AG08396 (cell line): ENCODE results near the gene SSR1.

Experiments used
- DNase-seq: peaks from one replicate; pipeline ENCODE4 v3.0.0; 2012; ENCODE audit warnings: low spot score, mixed read lengths

Gene SSR1

DNA sequence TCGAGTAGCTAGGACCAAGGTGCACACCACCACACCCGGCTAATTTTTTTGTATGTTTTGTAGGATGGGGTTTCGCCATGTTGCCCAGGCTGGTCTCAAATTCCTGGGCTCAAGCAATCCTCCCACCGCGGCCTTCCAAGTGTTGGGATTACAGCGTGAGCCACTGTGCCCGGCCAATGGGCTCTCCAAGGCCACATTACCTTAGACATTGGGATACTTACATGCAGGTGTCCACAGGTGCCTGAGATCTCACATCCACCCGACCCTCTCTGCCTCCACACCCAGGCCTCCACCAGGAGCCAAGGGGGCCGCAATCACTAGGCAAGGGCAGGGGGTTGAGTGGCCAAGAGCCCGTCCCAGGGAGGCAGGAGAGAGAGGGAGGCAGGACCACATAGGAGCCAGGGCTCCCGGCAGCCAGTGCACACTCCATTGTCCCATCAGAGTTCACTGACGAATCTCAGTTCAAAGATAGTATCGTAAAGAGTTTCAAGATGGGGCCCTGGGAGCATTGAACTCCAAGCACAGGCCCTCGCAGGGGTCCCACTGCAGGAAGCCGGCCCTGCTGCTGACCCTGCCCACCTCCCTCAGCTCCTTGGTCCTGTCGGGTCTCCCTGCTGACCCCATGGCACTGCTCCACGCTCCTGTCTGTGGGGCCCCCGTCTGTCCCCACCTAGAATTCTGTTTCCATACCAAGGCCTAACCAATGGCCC is 55.3 kb downstream of the SSR1 start:
- no peak for DNase-seq

DNA sequence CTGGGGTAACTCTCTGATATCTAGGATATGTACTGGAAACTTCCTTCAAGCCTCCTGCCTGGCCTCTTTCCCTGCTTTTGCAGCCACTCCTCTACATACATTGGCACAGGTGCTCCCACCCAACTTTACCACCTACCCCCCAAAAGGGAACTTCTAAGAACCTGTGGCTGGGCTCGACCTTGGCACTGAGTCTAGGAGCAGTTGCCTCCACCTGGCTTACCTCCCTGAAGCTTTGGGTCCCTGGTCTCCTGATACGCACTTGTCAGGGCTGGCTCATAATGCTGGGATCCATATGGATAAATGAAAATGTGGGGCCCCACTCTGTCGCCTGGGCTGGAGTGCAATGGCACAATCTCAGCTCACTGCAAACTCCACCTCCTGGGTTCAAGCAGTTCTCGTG is 56.2 kb downstream of the SSR1 start:
- DNase-seq, result no peak

DNA sequence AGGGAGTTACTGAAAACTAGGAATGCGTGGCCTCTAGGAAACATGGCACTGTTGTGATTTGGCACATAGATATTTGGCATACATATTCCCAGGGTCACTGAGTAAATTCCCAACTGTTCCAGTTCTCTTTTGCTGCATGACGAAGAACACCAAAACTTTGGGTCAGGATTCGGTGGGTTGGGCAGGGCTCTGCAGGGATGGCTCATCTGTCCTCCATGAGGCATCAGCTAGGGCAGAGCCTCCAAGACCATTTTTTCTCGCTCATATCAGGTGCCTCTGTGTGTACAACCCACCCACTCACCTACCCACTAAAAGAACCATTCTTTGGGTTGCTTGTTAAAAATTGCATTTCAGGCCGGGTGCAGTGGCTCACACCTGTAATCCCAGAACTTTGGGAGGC is 57.1 kb downstream of the SSR1 start:
- DNase-seq, result no peak

DNA sequence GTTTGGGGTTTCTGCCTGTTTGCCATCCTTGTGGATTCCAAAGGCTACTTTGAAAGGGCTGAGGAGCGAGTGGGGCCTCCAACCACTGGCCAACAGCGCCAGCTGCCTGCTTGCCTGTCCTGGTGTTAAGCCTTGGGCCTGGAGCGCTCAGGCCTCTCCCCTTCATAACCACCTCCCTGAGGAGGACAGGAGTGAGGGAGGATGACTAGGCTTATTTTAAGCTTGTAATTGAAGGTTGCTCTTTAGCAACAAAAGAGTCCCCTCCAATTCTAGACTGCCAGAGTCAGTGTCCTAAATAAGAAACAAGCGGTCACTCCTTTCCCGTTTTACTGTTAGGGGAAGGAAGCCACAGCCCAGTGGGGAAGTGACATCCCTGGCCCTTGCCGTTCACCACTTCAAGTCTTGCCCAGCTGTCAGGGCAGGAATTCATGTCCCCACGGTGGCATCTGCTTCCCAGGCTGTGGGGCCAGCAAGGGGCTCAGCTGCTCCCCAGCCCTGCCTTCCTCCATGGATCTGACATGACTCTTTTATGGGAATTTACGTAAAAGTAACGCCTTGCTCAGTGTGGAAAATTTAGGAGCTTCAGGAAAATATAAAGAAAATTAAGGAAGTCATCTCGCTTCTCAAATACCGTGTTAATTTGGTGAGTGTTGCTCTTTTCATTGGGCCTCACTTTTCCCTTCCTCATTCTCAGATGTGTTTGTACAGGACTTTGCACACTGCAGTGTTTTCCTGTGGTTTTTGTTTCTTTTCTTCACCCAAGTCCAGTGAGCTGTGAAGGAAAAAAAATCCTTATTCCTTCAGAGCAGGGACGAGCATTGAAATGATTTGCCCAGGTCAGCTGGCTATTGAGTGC is 57.8 kb downstream of the SSR1 start:
- no peak for DNase-seq

DNA sequence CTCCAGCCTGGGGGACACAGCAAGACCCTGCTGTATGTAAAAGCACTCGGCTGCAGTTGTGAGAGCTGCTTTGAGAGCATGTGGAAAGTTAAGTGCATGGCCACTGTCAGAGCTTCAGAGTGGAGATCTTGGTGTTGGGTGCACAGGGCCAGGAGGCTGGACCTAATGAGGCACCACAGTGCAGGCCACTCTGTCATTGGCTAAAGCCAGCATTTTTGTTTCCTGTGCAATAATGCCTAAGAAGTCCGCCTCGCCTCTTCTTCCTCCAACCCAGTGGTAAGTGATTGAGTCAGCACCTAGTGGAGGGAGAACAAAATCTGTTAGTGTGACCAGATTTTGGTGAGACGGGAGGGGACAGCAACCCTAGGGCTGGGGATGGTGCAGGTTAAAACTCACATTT is 60.6 kb downstream of the SSR1 start:
- no peak for DNase-seq

DNA sequence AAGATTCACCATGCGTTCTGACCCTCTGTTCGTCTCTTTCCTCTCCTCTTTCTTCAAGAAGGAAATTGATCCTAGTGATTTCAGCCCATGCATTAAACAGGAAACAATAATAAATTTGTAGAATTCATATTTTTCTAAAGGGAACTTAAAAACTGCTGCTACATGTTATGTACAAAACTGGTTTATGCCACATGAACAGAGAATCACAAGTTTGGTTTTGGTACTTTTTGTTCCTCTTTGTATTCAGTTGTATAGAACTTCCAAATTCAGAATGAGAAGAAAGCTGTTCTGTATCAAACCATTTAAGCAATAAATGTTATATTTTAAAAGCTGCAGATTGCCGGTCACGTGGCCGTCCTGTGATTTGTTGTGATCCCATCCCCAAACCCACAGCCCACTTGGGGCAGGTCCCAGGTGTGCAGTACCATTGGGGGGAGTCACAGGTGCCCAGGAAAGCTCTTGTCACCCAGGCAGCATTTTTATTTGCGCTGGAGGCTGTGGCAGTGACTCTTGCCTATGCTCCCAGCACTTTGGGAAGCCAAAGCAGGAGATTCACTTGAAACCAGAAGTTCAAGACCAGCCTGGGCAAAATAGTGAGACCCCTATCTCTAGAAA is 61.2 kb downstream of the SSR1 start:
- DNase-seq, result no peak

DNA sequence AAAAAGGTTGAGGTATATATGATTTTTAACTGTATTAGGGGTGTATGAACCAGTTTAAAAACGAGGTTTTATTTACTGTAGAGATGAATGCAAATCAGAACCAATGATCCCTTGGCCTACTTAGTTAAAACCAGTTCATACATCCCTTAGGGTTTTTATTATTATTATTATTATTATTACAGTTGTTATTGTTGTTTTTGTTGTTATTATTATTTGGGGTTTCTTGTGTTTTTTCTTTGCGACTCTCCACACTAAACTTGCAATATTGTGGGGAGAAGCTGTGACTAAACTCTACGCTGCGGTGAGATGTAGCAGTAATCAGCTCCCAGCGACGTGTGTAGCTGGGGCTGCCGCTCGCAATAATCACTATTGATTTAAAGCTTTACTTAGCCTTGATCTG is 62.2 kb downstream of the SSR1 start:
- DNase-seq, result no peak

DNA sequence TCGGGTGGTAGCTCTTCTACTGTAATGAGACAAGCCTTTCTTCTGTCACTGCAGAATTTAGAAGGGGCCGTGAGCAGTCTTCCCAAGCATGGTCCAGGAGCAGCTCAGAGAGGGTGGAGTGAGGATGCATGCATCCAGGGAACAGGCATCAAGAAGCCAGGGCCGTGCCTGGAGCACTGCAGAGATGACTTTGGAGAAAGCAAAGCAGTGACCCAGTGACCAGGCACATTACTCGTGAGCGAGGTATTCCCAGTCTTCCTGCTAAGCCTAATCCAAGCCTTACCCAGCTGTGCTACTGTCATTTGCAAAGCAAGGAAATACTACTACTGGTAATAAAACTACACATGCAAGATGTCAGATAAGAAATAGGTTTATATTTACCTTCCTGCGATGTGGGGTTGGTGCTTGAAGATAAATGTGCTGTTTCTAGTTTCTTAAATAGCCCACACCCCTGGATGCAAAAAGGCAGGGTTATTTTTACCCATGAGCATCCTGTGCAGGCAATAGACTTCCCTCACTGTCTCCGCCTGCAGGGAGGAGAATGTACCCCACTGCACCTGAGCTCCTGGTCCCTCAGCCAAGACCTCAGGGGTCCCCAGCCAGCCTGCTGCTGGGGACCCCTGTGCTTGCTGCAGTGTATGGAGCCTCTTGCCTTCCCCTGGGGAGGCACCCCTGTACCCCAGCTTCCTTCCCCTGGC is 62.9 kb downstream of the SSR1 start:
- DNase-seq, result peak; percentile 53

DNA sequence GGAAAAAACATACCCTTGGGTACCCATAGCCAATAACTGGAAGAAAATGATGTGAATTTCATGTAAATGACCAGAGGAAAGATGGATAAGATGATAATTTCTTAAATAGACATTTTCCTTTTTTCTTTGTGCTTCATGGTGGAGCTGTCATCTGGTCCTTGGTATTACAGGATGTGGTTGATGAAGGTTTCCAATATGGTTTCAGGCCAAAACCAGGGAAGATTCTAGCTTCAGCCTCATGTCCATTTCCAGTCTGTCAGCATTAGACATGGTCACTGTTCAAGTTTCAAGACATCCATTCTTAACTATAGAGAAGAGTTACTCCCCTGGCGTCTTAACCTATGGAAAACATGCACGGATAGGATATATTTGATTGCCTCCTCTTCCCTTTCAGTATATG is 63.6 kb downstream of the SSR1 start:
- no peak for DNase-seq

DNA sequence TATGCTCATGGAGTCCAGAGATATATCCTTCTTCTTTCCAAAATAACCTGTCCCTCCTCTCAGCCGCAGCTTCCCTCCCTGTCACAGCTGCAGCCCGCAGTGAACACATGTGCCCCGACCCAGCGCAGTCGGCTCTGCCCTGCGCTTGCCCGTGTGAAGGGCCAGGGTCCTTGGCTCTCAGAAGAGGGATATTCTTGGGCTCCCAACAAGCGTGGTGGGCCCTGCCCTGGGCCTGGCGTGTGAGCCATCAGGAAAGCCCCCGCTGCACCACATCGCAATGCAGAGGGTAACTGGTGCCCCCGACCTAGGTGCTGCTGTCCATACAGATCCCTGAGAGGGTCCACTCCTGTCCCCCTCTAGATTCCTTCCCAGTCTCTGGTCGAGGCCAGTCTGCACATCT is 65.2 kb downstream of the SSR1 start:
- no peak for DNase-seq

DNA sequence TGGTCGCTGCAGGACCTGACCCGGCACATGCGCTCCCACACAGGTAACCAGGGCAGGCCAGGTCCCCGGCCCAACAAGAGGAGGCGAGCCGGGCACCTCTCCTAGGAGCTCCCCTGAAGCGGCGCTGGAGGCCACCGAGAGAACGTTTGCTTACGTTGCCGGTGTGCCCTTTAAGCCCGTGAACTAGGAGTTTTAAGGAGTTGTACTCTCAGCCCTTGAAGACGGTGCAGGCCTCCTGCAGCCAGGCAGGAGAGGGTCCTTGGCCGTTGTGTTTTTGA is 65.9 kb downstream of the SSR1 start:
- no peak for DNase-seq

DNA sequence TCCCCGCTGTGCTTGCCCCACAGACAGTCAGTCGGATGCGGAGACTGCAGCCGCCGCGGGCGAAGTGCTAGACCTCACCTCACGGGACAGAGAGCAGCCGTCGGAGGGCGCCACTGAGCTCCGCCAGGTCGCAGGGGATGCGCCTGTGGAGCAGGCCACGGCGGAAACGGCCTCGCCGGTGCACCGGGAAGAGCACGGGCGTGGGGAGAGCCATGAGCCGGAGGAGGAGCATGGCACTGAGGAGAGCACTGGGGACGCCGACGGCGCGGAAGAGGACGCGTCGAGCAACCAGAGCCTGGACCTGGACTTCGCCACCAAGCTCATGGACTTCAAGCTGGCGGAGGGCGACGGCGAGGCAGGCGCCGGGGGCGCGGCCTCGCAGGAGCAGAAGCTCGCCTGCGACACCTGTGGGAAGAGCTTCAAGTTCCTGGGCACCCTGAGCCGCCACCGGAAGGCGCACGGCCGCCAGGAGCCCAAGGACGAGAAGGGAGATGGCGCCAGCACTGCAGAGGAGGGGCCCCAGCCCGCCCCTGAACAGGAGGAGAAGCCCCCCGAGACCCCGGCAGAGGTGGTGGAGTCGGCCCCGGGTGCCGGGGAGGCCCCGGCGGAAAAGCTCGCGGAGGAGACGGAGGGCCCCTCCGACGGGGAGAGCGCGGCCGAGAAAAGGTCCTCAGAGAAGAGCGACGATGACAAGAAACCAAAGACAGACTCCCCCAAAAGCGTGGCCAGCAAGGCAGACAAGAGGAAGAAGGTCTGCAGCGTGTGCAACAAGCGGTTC is 66.4 kb downstream of the SSR1 start:
- no peak for DNase-seq

DNA sequence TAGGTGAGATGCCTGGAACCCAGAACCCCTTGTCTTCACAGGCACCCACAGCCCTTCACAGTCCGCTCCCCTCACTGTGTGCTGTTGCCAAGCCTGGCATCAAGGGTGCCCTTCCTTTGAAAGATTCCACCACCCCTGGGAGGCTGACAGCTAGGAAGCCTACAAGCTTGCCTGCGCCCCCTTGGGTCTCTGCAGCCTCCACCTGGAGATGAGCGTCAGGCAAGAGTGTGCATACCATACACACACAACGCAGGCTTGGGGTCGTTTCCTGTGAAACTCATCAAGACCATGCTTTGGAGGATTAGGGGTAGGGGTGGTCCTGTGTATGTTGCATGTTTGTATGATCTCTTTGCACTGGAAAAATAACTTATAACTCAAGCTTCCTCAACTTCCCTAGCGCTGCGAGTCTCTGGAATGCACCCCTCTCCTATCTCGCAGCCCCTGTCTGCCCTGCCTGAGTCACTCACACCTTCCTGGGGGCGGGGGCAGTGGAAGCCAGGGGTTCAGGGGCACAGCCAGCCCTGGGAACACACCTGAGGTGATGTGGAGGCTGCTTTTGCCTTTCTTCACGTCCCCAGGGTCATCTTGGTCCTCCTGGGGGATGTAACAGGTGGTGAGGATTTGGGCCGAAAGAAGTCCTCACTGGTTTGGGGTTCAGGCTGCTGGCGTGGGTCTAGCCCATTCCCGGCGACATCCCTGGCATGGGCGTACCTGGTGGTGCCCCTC is 67.2 kb downstream of the SSR1 start:
- no peak for DNase-seq

DNA sequence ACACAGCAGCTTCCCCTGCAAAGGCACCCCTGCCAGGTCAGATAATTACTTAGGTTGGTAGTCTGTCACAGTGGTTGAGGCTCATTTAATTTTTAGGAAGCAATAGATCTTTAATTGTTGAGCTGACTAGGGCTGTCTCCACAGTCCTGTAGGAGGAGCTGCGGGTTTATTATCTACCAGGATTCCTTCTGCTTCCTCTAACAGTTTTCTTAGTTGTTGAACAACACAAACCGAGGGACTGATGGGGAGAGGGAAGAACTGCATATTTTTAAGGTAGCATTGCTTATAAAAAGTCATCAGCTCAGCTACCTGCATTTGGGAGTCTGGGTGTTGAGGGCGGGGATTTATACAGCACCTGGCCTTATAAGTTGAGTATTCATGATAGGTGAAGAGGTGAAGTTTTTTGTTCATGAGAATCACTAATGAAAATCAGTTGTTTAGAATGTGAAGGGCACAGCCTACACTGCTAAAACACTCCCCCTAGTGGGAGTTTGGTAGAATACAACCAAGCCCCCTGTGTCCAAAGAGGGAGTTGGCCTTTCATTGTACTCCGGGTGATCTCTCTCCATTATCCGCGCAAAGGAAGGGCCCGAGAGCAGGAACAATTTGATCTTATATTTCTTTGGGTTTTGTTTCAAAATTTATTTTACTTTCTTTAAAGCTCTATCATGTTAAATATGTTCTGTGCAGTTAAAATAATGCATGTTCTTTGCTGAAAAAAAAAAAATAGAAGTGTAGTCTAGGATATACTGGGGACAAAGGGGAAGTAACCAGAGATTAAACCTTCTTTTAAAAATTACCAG is 69.6 kb downstream of the SSR1 start:
- peak; percentile 84 for DNase-seq

DNA sequence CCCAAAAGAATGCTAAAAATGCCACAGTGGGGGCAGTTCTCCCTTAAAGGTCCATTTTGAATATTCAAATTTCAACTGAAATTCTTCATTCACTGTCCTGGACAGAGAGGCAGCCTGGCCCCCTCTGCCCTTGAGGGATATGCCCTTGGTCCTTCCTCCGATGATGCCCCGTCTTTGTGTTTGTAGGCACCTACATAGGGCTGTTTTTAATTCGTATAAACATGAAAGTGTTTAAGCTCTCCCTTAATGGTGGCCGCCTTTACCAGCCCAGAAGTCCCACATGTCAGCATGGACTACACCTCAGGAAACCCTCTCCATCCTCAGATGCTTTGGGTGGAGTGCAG is 70.2 kb downstream of the SSR1 start:
- DNase-seq, result no peak

DNA sequence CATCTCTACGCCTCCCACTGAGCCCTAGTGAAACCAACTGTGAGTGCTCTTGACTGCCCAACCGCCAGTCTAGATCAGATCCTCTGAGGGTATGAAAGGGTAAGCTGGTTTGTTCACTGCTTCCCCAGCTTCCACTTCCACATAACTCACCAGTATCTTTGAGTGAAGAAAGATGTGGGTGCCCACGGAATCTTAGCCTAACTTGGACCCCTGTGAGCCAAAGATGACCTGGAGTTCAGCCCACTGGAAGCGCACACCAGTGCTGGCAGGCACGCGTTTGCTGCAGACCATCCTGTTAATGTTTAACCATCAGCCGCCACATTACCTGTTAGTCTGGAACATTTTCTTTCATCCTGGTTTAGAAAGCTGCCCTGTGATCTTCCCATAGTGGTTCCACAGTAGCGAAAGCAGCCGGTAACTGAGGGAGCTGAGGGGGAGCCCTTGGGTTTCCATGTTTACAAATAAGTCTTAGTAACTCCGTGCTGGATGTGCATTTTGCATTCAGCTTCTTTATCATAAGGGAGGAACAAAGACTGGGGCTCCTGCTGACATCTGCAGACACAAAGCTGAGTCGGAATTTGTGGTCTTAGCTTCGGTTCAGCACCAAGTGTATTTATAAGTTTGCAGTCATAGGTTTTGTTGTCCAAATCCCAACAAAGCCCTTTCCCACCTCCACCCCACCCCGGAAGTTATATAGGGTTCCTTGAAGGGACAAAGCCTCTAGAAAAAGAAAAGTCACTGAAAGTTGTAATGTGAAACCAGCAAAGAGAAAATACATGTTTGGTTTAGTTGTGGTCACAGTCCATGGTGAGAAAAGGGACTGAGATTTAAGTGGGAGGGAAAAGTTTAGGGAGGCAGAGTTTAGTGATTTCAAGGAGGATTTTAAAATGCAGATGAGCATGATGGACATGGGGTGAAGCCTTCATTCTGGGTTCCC is 71.0 kb downstream of the SSR1 start:
- DNase-seq, result no peak

DNA sequence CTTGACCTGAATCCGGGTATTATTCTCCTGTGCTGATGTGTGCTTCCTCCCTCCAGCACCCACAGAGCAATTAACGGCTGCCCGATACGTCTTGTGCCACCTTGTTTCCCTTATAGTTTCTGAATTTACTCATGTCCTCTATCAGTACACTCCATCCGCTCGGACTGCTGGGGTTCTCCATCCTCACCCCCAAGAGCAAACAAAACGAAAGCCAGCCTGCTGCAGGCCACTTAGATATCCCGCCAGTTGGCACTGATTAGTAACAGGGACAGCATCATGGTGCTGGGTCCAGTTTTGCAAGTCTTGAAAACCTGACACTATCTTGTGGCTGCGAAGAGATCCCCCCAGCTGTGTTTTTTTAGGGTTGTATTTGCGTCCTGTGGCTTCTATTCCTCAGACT is 71.8 kb downstream of the SSR1 start:
- no peak for DNase-seq

DNA sequence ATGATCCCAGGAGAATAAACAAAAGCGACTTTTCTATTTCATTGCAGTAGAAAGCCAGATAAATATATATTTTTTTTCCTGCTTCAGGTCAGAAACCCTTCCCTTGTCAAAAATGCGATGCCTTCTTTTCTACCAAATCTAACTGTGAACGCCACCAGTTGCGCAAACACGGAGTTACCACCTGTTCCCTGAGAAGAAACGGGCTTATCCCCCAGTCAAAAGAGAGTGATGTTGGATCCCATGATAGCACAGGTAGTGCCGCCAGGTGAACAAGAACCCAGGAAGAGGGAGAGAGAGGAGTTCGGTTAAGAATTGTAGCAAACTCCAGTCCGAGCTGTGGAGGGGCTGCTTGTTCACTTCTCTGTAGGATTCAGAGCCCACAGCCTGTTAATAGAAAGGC is 72.6 kb downstream of the SSR1 start:
- no peak for DNase-seq

DNA sequence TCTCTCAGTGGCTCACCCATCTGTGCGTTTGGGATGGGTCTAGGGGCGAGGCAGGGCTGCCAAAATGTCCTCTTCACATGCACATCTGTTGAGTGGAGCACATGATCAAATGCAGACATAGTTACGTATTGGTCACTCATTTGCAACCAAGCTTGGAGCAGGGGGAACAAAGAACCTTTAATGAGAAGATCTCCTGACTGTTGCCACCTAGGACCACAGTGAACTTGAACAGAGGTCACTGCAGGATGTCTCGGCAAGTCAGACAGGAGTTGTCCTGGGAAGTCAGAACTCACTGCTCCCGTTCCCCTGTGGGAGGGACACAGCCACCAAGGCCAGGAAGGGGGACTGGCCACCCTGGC is 73.4 kb downstream of the SSR1 start:
- no peak for DNase-seq
